NCI-H82 (cell line): Measurements from ENCODE around the gene WDR93.

Experiments used
- DNase-seq: peaks from one replicate; lab custom pipeline; 2025; lab: John Stamatoyannopoulos, UW

The WDR93 gene

DNA sequence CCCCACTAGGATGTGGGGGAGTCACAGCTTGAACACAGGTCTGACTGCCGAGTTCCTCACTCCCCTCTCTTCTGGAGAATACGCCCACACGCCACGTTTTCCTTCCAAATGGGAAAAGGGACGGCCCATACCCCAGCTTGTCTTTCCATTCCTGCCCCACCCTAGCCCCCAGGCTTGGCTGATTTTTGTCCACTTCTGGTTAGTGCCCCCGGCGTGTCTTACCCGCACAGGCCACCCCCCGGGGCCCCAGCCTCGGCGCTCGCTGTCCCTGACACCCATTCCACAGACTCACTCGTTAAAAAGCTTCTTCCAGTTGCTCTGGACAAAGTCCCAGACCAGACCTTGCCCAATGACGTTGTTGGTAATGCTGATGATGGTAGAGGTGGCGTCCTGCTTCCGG, 100.0 kb downstream of the WDR93 start:
- no peak for DNase-seq

DNA sequence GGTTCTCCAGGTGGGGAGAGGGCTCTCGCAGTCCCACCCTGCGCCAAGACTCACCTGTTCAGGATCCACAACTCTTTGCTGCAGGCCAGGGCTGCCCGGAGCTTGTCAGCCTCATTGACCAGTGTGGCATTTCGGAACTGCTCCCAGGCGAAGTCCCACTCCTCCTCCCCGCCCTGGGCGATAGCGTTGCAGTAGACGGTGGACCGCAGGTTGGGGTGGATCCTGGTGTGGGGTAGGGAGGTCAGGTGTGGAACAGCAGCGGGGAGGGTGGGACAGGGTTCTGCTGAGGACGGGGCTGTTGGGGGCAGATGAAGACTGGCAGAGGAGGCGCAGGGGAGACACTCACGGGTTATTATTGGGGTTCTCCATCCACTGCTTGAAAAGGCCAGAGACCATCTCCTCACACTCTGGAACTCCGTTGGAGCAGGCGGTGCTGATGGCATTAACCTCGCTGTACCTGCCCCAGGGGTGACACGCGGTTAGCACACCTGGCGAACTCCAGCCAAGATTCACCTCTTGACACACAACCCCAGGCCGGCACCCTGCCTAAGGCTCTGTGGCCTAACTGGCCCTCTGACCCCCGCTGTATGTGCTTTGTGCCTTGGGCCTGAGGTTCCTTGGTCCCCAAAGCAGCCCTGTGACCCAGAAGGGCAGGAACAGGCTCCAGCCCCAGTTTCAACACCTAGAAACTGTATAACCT, 101.6 kb downstream of the WDR93 start:
- DNase-seq = no peak
